Hepatocyte (in vitro differentiated cells): ENCODE data around the gene SLC25A21. TPM values are rescaled to one million over a fixed set of nuclear protein-coding genes. Genes with fewer than 3 reads are reported as not detected.
A peak's percentile ranks its signal among the peaks of the same experiment; 100 is the strongest.

Source experiments
- DNase-seq: peaks from one replicate; pipeline ENCODE4 v3.0.0-alpha.2; 2016; ENCODE audit warnings: low spot score
- H2AFZ ChIP-seq: fragments of 200-600 bp; sonication (generic); 2 replicates; pipeline ENCODE4 v1.6.0; 2016; ENCODE audit warnings: antibody characterized with exemption, mild to moderate bottlenecking
- H3K27ac ChIP-seq: fragments of 200-600 bp; sonication (generic); 2 replicates; pipeline ENCODE4 v1.5.1; 2016; ENCODE audit warnings: mild to moderate bottlenecking
- H3K27me3 ChIP-seq: fragments of 200-600 bp; sonication (generic); 2 replicates; pipeline ENCODE4 v1.6.1; 2016
- H3K36me3 ChIP-seq: fragments of 200-600 bp; sonication (generic); replicated peaks from 2 replicates; pipeline ENCODE4 v1.5.1; 2016; ENCODE audit warnings: low read depth; ENCODE audit not compliant: insufficient read depth
- H3K4me1 ChIP-seq: fragments of 200-600 bp; sonication (generic); 2 replicates; pipeline ENCODE4 v1.5.1; 2016; ENCODE audit warnings: mild to moderate bottlenecking, moderate library complexity; ENCODE audit not compliant: insufficient read depth
- H3K4me2 ChIP-seq: fragments of 200-600 bp; sonication (generic); 2 replicates; pipeline ENCODE4 v1.6.0; 2016
- H3K4me3 ChIP-seq: fragments of 200-600 bp; sonication (generic); 2 replicates; pipeline ENCODE4 v1.5.1; 2016; ENCODE audit warnings: mild to moderate bottlenecking
- H3K79me2 ChIP-seq: fragments of 200-600 bp; sonication (generic); 2 replicates; pipeline ENCODE4 v1.6.0; 2017; ENCODE audit warnings: mild to moderate bottlenecking
- H3K9me2 ChIP-seq: fragments of 200-600 bp; sonication (generic); replicated peaks from 2 replicates; pipeline ENCODE4 v1.6.0; 2017; ENCODE audit warnings: mild to moderate bottlenecking; ENCODE audit not compliant: insufficient read depth
- H3K9me3 ChIP-seq: fragments of 200-600 bp; sonication (generic); 2 replicates; pipeline ENCODE4 v1.5.1; 2016; ENCODE audit warnings: low read depth, mild to moderate bottlenecking
- H4K20me1 ChIP-seq: fragments of 200-600 bp; sonication (generic); 2 replicates; pipeline ENCODE4 v1.6.0; 2016; ENCODE audit warnings: mild to moderate bottlenecking; ENCODE audit not compliant: insufficient read depth, poor library complexity, severe bottlenecking
- CTCF ChIP-seq: fragments of 200-600 bp; sonication (generic); IDR thresholded peaks from 2 replicates; pipeline ENCODE4 v1.5.1; 2016; ENCODE audit warnings: antibody characterized with exemption, mild to moderate bottlenecking; ENCODE audit not compliant: poor library complexity
- EZH2 ChIP-seq: fragments of 200-600 bp; sonication (generic); IDR thresholded peaks from 2 replicates; pipeline ENCODE4 v1.6.1; 2016; ENCODE audit warnings: antibody characterized with exemption, mild to moderate bottlenecking, borderline replicate concordance
- EZH2phosphoT487 ChIP-seq: fragments of 200-600 bp; sonication (generic); IDR thresholded peaks from one replicate; pipeline ENCODE4 v1.6.1; 2018; ENCODE audit warnings: antibody characterized with exemption, mild to moderate bottlenecking, low read depth, moderate library complexity; ENCODE audit not compliant: unreplicated experiment, severe bottlenecking
- WGBS: methylation state at CpG from one replicate; pipeline ENCODE4 v1.1.6; 2016; ENCODE audit warnings: low lambda C conversion rate; ENCODE audit errors: missing lambda C conversion rate; 5-methylcytosine and 5-hydroxymethylcytosine counted together
- polyA plus RNA-seq: library from polyadenylated mRNA; unstranded; fragments of >200 nt; fragmentation: Nextera tagmentation; extraction: Ambion mirVana; gene quantifications from 2 replicates; pipeline ENCODE4 v1.2.1, GENCODE V29; 2016
- total RNA-seq: library from RNA; depleted of rRNA; stranded (reverse); fragments of >200 nt; gene quantifications from 2 replicates; pipeline ENCODE4 v1.2.3, GENCODE V29; 2014

SLC25A21 gene
- total and polyA plus RNA-seq, 2 experiments from 2014 or later = 1.4 to 1.6 TPM

- Histone ChIP-seq H3K4me2 (peak overlapping the region; percentile 77), H3K27me3 (peaks cover 100% of the 10 kb centered on the region), H3K9me3 (no peaks in the 10 kb centered on the region), H3K9me2 (no peaks in the 10 kb centered on the region), H3K4me3 (no peak overlapping the region), H3K79me2 (no peaks in the 10 kb centered on the region), H2AFZ (no peak overlapping the region), H3K4me1 (peaks cover 16% of the 10 kb centered on the region), H4K20me1 (no peaks in the 10 kb centered on the region), H3K27ac (no peak overlapping the region), H3K36me3 (no peaks in the 10 kb centered on the region)
- 17% methylated on average over 11 of the region's 11 CpGs for WGBS
- no peak for DNase-seq
- TF ChIP-seq EZH2phosphoT487 (no peak), EZH2 (peak; percentile 61)
These were observed 516.8 kb downstream of the SLC25A21 start for GRCh38 chr14:36655571-36655962.

GRCh38 chr14:36654794-36655381 lies 517.5 kb downstream of the SLC25A21 start:
- H2AFZ ChIP-seq = no peak overlapping the region
- H3K4me1 ChIP-seq = peaks cover 16% of the 10 kb centered on the region
- no peak overlapping the region for H3K27ac ChIP-seq
- H3K4me2 ChIP-seq = no peak overlapping the region
- H3K9me2 ChIP-seq = no peaks in the 10 kb centered on the region
- H4K20me1 ChIP-seq = no peaks in the 10 kb centered on the region
- no peaks in the 10 kb centered on the region for H3K36me3 ChIP-seq
- whole genome bisulfite sequencing = 17% methylated on average over 26 of the region's 34 CpGs
- H3K4me3 ChIP-seq = no peak overlapping the region
- no peaks in the 10 kb centered on the region for H3K9me3 ChIP-seq
- TF ChIP-seq CTCF = no peak
- TF ChIP-seq EZH2phosphoT487 = peak; percentile 29
- H3K27me3 ChIP-seq = peaks cover 100% of the 10 kb centered on the region
- H3K79me2 ChIP-seq = no peaks in the 10 kb centered on the region
- DNase-seq = no peak

- DNase-seq = no peak
- WGBS = 9% methylated on average over 31 of the region's 31 CpGs
- Histone ChIP-seq H3K9me3 (no peaks in the 10 kb centered on the region), H3K9me2 (no peaks in the 10 kb centered on the region), H3K79me2 (no peaks in the 10 kb centered on the region), H3K27ac (no peak overlapping the region), H4K20me1 (no peaks in the 10 kb centered on the region), H3K27me3 (peaks cover 100% of the 10 kb centered on the region), H3K4me2 (no peak overlapping the region), H3K4me3 (no peak overlapping the region), H2AFZ (no peak overlapping the region), H3K4me1 (peaks cover 16% of the 10 kb centered on the region), H3K36me3 (no peaks in the 10 kb centered on the region)
- TF ChIP-seq CTCF (no peak), EZH2 (peak; percentile 78)
These were observed 518.2 kb downstream of the SLC25A21 start for GRCh38 chr14:36653962-36654793.

GRCh38 chr14:36653413-36653812 lies 519.0 kb downstream of the SLC25A21 start:
- H3K4me1 ChIP-seq = peaks cover 16% of the 10 kb centered on the region
- no peaks in the 10 kb centered on the region for H3K36me3 ChIP-seq
- no peak overlapping the region for H3K27ac ChIP-seq
- no peak for TF ChIP-seq EZH2phosphoT487
- TF ChIP-seq CTCF = no peak
- no peak for TF ChIP-seq EZH2
- no peaks in the 10 kb centered on the region for H3K79me2 ChIP-seq
- H3K4me3 ChIP-seq = no peak overlapping the region
- no peak for DNase-seq
- H3K9me3 ChIP-seq = no peaks in the 10 kb centered on the region
- no peak overlapping the region for H3K4me2 ChIP-seq
- H3K9me2 ChIP-seq = no peaks in the 10 kb centered on the region
- peaks cover 100% of the 10 kb centered on the region for H3K27me3 ChIP-seq
- H4K20me1 ChIP-seq = no peaks in the 10 kb centered on the region
- H2AFZ ChIP-seq = no peak overlapping the region
- WGBS = 61% methylated on average over 3 of the region's 3 CpGs
